SIG-M5 treated with dmso at 0.1 percent for 504 hours (cell line): ENCODE measurements around the gene SLC6A6.

Source experiments
- DNase-seq: peaks from one replicate; lab custom pipeline; 2025; ENCODE audit not compliant: unreplicated experiment; lab: John Stamatoyannopoulos, UW

Gene SLC6A6

DNA sequence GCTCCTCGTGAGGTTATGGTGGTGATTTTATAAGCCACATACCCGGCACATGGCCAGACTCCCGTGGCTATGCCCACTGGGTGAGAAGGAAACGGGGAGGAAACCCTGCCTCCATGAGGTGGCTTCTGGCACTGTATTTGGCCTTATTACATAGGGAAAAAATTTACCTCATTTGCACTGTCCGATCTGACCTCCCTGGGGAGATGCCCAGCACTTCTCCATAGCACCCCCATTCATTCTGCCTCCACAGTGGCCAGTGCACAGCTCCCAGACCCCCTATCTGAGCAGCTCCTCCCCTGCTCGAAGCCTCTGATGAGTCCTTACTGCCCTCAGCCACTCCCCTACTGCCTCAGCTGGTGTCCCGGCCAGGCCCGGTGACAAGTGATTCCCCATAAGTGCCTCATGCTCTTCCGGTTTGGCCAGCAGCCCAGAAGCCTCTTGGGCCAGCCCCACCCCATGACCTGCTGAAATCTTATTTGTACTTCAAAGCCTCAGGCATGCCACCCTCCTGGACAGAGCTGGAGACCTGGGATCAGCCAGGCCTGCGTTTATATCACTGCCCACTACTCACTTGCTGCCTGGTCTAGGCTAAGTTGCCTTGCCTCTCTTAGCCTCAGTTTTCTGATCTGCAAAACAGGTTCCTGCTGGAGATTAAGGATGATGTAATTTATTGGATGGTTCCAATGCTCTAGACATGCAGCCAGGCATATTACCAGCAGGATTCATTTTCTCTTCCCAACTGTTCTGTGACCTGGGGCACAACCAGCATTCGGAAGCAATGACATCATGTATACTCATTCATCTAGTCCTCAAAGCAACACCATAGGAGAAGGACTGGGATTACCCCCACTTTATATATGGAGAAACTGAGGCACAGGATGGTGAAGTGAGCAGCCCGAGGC, 30.6 kb upstream of the SLC6A6 start:
- peak; percentile 68 for DNase-seq

DNA sequence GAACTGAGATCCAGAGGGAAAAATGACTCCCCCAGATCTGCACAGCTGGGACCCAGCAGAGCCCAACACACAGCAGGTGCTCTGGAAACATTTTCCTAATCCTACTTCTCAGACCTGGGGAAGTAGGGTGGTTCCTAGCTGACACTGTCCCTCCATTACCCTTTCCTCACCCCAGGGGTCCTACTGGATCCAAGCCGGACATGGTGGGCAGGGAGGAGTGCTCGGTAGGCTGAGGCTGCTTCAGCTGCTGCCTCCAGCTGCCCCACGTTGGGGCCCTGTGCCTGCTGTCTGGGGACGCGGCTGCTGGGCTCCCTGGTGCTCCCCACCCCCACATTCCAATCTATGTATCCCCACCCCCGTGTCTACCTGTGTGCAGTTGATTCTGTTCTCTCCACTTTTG, 29.8 kb upstream of the SLC6A6 start:
- no peak for DNase-seq

DNA sequence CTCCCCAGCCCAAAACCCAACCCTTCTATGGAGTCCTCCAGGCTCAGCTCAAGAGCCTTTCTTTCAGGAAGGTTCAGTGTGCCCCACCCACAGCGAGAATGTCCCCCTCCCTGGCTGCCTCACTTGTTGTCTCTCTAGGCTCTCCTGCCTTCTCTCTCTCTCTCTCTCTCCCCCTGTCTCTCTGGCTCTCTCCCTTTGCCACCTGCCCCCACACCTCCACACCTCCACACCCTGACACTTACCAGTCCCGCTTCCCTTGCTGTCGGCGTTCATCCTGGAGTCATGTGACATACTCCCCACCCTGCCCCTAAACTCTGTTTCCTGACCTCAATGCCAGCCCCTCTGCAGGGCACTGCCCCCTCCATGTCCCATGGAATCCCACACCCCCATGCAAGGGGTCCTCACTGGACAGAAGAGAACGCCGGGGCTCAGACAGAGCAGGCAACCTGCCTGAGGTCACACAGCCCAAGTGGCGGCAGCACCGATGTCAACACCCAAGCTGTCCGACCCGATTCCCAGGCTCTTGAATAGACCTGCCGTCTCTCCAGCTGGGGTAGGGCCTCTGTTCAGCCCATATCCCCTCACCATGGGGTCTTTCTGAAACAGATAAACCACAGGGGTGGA, 28.5 kb upstream of the SLC6A6 start:
- no peak for DNase-seq

DNA sequence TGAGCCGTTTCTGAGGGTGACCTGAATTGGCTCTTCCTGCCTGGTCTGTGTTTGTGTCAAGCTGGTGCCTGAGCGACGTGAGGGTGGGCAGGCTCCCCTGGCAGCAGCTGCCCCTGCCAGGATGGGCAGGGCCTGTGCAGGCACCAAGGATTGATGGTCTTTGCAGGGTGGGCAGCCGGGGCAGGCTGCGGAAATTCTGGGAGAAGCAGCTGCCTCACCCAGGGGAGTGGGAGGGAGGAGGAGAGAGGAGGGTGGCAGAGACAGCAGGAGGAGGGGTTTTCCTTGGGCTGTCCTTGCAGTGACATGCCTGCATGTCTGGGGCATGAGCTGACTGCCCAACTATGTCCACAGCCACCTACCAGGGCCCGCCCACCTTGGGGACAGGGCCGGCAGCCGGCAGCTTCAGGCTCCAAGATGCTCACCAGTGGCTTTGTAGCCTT, 27.9 kb upstream of the SLC6A6 start:
- no peak for DNase-seq

DNA sequence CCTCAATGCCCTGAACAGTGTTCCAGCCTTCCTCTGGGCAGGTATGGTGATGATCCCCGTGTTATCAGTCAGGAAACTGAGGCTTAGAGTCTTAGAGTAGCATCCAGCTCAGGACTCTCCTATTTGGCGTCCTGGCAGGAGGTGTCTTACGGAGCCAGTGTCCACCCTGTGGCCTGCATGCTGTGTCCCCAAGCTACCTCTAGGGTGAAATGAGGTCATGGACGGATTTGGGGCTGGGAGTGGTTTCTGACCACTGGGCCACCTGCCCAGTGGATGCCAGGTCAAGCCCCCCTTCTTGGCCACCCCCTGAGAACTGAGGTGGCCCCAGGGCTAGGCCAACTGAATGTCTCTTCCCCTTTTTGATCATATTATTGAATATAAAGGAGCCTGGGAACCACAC, 27.2 kb upstream of the SLC6A6 start:
- no peak for DNase-seq

- DNase-seq, result no peak
Observed at GRCh38 chr3:14376348-14377043, 25.9 kb upstream of the SLC6A6 start.

DNA sequence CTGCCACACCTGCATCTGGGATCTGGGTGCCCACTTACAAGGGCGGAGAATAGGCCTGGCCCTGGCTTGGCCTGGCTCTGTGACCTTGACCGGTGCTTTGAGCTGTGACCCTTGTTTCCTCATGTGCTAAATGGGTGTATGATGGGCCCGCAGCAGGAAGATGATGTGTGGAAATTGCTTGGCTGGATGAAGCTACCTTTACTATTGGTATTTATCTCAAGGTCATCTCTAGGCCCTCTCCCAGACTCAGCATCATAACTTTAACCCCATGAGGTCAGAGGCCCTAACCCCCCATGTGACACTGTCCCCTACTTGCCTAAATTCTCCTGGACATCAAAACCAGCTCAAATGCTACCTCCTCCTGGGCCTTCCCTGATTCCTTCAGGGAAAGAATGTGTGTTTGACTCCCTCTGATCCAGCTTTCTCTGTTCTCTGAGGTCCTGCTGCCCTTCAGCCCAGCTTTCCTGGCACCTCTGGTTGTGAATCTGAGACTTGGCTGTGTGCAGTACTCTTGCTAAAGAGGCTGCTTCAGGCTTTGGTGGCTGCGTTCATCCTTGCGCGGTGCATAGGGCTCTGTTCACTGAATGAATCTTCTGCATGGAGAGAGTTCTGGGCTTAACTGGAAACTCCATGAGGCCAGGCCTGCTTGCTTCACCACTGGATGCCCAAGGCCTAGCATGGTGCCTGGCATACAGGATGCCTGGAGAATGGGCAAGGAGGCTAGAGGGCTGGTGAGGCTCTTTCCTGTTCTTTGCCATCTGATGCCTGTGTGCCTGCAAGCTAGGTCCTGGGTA, 25.2 kb upstream of the SLC6A6 start:
- DNase-seq, result no peak

GRCh38 chr3:14377838-14378169, 24.6 kb upstream of the SLC6A6 start:
- peak; percentile 90 for DNase-seq

- no peak for DNase-seq
Observed at GRCh38 chr3:14378415-14378814, 24.0 kb upstream of the SLC6A6 start.

DNA sequence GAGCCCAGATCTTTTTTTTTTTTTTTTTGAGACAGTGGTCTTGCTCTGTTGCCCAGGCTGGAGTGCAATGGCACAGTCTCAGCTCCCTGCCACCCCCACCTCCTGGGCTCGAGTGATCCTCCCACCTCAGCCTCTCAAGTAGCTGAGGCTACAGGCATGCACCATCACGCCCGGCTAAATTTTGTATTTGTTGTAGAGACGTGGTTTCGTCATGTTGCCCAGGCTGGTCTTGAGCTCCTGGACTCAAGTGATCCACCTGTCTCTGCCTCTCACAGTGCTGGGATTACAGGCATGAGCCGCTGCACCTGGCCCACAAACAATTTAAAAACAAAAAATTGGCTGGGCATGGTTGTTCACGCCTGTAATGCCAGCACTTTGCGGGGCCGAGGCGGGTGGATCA, 22.6 kb upstream of the SLC6A6 start:
- DNase-seq, result no peak

DNA sequence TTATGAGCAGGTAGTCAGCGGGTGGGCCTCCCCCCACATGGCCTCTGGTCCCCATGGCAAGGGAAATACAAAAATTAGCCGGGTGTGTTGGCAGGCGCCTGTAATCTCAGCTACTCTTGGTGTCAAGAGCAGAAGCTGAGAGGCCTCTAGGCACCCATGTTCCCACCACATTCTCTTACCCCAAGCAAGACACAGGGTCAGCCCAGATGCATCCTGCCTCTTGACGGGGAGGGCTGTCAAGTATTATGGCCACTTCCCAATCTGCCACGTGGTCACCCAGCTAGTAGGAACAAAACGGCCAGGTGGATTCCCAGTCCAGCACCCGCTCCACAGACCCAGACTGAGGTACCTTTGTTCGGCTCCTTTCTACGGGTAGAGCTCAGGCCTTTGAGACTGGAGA, 16.2 kb upstream of the SLC6A6 start:
- DNase-seq, result no peak

- no peak for DNase-seq
Observed at GRCh38 chr3:14388201-14388600, 14.2 kb upstream of the SLC6A6 start.

- no peak for DNase-seq
Observed at GRCh38 chr3:14389166-14389606, 13.2 kb upstream of the SLC6A6 start.

- no peak for DNase-seq
Observed at GRCh38 chr3:14389716-14390115, 12.7 kb upstream of the SLC6A6 start.

DNA sequence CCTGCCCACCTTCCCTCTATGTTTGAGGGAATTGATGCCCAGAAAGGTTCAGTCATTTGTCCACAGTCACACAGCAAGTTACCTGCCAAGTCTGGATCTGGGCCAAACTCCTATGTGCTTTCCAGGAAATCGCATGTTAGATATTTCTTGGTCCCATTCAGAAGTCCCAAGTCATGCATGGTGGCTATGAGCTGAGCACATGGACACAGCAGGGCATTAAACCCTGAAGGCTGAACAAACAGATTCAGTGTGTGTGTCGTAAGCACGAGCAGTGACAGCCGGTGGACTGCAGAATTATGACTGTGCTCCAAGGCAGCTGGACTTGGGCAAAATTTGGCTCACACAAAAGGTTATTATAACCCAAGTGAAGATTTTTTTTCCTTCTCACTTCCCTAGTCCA, 11.4 kb upstream of the SLC6A6 start:
- DNase-seq, result peak; percentile 77

GRCh38 chr3:14392231-14392630, 10.2 kb upstream of the SLC6A6 start:
- no peak for DNase-seq

- no peak for DNase-seq
Observed at GRCh38 chr3:14392803-14393319, 9.5 kb upstream of the SLC6A6 start.

DNA sequence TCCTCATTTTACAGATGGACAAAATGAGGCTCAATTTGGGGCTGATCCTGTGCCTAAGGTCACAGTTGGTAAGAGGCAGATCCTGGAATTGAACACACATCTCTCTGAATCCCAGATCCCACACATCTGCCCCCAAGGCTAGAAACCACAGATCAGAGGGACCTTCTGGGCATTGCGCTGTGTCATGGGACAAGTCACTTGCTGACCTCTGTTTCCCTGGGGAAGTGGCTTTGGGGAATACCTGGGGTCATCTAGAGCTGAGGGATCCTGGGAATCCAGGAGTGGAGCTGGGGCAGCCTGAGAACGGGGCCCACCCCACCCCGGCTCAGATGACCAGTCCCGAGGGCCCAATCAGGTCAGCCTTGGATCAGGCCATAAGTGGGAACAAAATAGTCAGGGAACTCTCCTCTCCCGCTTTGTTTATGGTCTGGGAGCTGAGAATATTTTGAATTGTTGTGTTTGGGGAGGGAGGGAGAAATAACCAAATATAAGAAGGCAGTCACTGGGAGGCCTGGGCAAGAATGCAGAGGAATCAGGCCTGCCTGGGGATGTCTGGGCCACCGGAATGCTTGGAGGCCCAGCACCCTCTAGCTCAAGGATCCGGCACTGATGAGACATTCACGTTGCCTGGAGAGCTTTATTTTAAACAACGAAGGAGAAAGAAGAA, 8.8 kb upstream of the SLC6A6 start:
- DNase-seq, result no peak

DNA sequence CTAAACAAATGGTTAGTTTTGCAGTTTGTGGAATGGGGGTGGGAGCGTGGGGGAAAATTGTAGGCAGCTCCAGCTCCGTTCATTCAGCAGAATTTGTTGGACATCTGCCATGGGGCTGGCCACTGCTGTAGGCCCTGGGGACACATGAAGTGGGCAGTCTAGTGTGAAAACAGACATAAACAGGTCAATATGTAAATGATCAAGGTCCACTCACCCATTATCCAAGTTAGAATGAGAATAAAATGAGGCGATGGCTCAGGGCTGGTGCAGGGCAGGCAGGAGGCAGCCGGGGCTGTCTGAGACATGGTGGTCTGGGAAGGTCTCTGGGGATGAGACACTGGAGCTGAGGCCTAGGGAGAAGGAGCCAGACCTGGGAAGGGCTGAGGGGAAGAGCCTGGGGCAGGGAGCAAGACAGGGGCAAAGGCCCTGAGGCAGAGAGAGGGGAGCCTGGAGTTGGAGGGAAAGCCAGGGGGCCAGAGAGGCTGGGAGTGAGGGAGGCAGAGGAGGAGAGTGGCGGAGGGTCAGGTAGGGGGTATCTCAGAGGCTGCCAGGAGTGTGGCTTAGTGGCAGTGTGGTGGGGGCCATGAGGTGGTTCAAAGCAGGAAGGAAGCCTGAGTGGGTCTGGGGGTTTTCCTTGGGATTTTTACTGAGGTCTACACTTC, 6.2 kb upstream of the SLC6A6 start:
- no peak for DNase-seq

- no peak for DNase-seq
Observed at GRCh38 chr3:14397046-14397445, 5.4 kb upstream of the SLC6A6 start.
